ENCODE measurements around the gene MGLL.

Gene MGLL

DNA sequence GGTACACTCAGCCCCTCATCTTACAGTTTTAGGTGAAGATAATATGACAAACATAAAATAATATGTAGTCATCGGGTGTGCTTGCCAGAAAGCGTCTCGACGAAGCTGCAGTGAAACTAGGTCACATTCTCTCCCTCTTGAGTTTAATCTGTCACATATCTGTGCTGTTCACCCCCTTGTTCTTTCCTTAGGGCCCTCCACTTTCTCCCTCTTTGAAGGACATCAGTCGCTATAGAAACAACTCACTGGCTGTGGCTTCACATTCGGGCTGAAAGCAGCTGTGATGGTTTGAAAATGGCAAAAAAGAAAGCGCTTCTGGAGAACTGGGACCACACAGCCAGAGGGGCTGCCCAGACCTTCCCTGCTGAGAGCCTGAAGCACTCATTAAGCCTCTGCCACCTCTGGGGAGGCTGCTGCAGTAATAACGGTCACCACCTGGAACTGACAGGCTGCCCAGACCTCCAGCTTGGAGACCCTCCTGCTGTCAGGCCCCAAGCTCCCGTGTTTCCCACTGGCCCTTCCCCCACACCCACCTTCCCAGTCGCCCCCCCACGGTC is 99.2 kb downstream of the MGLL start:
- Histone ChIP-seq H4K20me1 (ENCODE audit: insufficient read depth, low read length) (no peaks in the 10 kb centered on the region), H3K4me2 (ENCODE audit: low read length) (no peak overlapping the region), H3K79me2 (ENCODE audit: insufficient read depth, low read length) (no peaks in the 10 kb centered on the region), H3K9ac (ENCODE audit: low read length) (no peak overlapping the region), H3K4me3 (ENCODE audit: low read depth, low read length, poor library complexity, severe bottlenecking) (no peak overlapping the region), H3K36me3 (ENCODE audit: insufficient read depth, low read length) (no peaks in the 10 kb centered on the region), H2AFZ (ENCODE audit: low read length) (no peak overlapping the region), H3F3A (ENCODE audit: insufficient read depth, low read length) (no peaks in the 10 kb centered on the region), H3K4me1 (ENCODE audit: insufficient read depth, low read length, severe bottlenecking) (no peaks in the 10 kb centered on the region), H3K9me3 (ENCODE audit: low read length) (no peaks in the 10 kb centered on the region), H3K9me2 (ENCODE audit: low read depth, low read length) (no peaks in the 10 kb centered on the region), H3K27ac (ENCODE audit: low read depth, low read length, poor library complexity, severe bottlenecking) (no peak overlapping the region), H3K27me3 (ENCODE audit: insufficient read depth, low read length) (no peaks in the 10 kb centered on the region; the same call in 1 of the 2 replicates)
- no peak for TF ChIP-seq EZH2 (IDR thresholded peaks at IDR 0.05; ENCODE audit: borderline replicate concordance, low read length)
- TF ChIP-seq, protein P1, sequence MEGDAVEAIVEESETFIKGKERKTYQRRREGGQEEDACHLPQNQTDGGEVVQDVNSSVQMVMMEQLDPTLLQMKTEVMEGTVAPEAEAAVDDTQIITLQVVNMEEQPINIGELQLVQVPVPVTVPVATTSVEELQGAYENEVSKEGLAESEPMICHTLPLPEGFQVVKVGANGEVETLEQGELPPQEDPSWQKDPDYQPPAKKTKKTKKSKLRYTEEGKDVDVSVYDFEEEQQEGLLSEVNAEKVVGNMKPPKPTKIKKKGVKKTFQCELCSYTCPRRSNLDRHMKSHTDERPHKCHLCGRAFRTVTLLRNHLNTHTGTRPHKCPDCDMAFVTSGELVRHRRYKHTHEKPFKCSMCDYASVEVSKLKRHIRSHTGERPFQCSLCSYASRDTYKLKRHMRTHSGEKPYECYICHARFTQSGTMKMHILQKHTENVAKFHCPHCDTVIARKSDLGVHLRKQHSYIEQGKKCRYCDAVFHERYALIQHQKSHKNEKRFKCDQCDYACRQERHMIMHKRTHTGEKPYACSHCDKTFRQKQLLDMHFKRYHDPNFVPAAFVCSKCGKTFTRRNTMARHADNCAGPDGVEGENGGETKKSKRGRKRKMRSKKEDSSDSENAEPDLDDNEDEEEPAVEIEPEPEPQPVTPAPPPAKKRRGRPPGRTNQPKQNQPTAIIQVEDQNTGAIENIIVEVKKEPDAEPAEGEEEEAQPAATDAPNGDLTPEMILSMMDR (IDR thresholded peaks at IDR 0.05; ENCODE audit: low read length), result no peak

DNA sequence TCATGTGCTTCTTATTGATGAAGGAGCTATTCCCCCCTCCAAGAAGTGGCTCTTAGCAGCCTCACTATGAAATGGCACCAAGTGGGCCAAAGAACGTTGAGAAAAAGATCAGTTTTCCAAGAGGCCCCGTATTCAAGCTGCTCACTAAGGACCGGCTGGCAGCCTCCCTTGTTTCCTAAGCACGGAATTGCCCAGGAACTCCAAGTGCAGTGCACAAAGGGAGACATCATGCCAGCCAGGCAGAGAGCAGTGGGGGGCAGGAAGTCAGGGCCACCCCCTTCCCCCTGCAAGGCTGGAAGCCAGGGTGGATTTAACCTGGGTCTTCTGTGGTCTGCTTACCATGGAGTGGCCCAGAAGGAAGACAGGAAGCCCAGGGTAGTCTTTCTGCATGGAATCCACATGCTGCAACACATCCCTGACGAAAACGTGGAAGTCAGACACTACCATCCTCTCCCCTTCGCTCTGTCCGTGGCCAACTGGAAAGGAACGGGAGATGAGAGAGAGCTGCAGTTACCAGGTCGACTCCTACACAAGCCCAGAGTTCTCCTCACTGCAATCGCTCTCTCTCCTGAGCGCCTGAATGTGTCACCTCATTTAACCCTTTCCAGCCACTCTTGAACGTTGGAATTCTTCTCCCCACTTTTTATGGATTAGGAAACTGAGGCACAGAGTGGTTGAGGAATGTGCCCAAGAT is 100.1 kb downstream of the MGLL start:
- no peaks in the 10 kb centered on the region for H3K4me1 ChIP-seq (ENCODE audit: insufficient read depth, low read length, severe bottlenecking)
- TF ChIP-seq, protein P1 (IDR thresholded peaks at IDR 0.05; ENCODE audit: low read length), result no peak
- H3F3A ChIP-seq (ENCODE audit: insufficient read depth, low read length), result no peaks in the 10 kb centered on the region
- no peak overlapping the region for H3K4me2 ChIP-seq (ENCODE audit: low read length)
- no peak overlapping the region for H2AFZ ChIP-seq (ENCODE audit: low read length)
- H3K27me3 ChIP-seq (ENCODE audit: insufficient read depth, low read length), result no peaks in the 10 kb centered on the region; the same call in 1 of the 2 replicates
- no peaks in the 10 kb centered on the region for H3K36me3 ChIP-seq (ENCODE audit: insufficient read depth, low read length)
- no peaks in the 10 kb centered on the region for H3K9me3 ChIP-seq (ENCODE audit: low read length)
- H3K27ac ChIP-seq (ENCODE audit: low read depth, low read length, poor library complexity, severe bottlenecking), result no peak overlapping the region
- no peaks in the 10 kb centered on the region for H3K79me2 ChIP-seq (ENCODE audit: insufficient read depth, low read length)
- H3K9me2 ChIP-seq (ENCODE audit: low read depth, low read length), result no peaks in the 10 kb centered on the region
- H4K20me1 ChIP-seq (ENCODE audit: insufficient read depth, low read length), result no peaks in the 10 kb centered on the region
- H3K4me3 ChIP-seq (ENCODE audit: low read depth, low read length, poor library complexity, severe bottlenecking), result no peak overlapping the region
- no peak overlapping the region for H3K9ac ChIP-seq (ENCODE audit: low read length)

DNA sequence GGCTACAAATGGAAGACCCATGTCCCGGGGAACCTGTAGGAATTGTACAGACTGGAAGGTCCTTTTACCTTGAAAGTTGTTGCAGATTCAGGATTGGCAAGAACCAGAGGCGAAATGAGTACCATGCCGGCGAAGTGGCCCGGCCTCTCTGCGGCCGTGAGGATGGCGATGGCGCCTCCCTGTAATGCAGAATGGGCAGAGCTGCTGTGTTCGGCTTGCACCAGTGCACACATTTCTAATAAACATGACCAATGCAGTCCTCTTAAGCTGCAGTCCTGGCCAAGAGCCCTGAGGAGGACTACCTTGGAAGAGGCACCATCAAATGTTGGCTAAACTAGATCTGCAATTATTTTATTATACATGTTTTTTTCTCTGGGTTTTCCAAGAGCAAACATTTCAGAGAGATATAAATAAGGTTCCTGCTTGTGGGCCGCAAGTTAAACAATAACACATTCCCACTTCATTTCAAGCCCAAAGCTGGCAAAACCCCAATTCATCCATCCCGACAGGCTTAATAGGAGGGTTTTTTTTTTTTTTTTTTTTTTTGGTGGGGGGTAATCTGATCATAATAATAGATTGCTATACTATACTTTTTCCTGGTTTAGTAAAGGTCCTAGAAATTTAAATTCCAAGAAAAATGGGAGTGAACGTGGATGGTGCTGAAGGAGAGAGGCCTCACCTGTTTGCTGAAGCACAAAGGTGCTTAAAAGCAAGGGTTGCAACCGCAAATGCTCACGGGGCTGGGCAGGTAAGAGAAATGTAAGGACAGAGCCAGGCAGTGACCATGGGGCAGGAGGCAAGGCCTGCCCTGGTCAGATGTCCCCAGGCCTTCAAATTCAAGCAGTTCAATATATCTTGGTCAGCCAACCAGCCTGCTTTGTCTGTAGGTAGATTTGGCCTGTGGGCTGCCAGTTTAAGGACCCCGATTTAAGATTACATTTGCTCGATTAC is 101.1 kb downstream of the MGLL start:
- Histone ChIP-seq H3K79me2 (ENCODE audit: insufficient read depth, low read length) (no peaks in the 10 kb centered on the region), H3K4me1 (ENCODE audit: insufficient read depth, low read length, severe bottlenecking) (no peaks in the 10 kb centered on the region), H3K9me3 (ENCODE audit: low read length) (no peaks in the 10 kb centered on the region), H4K20me1 (ENCODE audit: insufficient read depth, low read length) (no peaks in the 10 kb centered on the region), H3F3A (ENCODE audit: insufficient read depth, low read length) (no peaks in the 10 kb centered on the region), H2AFZ (ENCODE audit: low read length) (no peak overlapping the region), H3K36me3 (ENCODE audit: insufficient read depth, low read length) (no peaks in the 10 kb centered on the region), H3K27me3 (ENCODE audit: insufficient read depth, low read length) (no peaks in the 10 kb centered on the region; the same call in 1 of the 2 replicates), H3K4me3 (ENCODE audit: low read depth, low read length, poor library complexity, severe bottlenecking) (no peak overlapping the region), H3K9ac (ENCODE audit: low read length) (no peak overlapping the region), H3K4me2 (ENCODE audit: low read length) (no peak overlapping the region), H3K9me2 (ENCODE audit: low read depth, low read length) (no peaks in the 10 kb centered on the region), H3K27ac (ENCODE audit: low read depth, low read length, poor library complexity, severe bottlenecking) (no peak overlapping the region)
- TF ChIP-seq, protein P1 (IDR thresholded peaks at IDR 0.05; ENCODE audit: low read length), result no peak
- TF ChIP-seq EZH2 (IDR thresholded peaks at IDR 0.05; ENCODE audit: borderline replicate concordance, low read length), result no peak

All from OCI-LY1 (cell line).